Coronary artery (tissue), 2 donors: ENCODE data around the gene INTU.

Source experiments
- DNase-seq: peaks from one replicate; pipeline ENCODE4 v3.0.0-alpha.2; 2017; ENCODE audit warnings: low spot score
- H3K27ac ChIP-seq, 2 donors: fragments of 200-600 bp; sonication (generic); one replicate each; pipeline ENCODE4 v1.5.1; 2016 to 2019
- H3K4me3 ChIP-seq: fragments of 200-600 bp; sonication (generic); 2 replicates; pipeline ENCODE4 v1.5.1; 2016; ENCODE audit warnings: mild to moderate bottlenecking, moderate library complexity
- CTCF ChIP-seq: fragments of 200-600 bp; sonication (generic); IDR thresholded peaks from one replicate; pipeline ENCODE4 v1.5.1; 2019; ENCODE audit warnings: antibody characterized with exemption

Gene INTU

GRCh38 chr4:127734976-127735375 is 102.2 kb downstream of the INTU start:
- Histone ChIP-seq H3K4me3 (no peak overlapping the region), H3K27ac (no peak overlapping the region)
- no peak for DNase-seq
- TF ChIP-seq CTCF: no peak

GRCh38 chr4:127737295-127737694 is 104.5 kb downstream of the INTU start:
- no peak for TF ChIP-seq CTCF
- Histone ChIP-seq H3K4me3 (no peak overlapping the region), H3K27ac (no peak overlapping the region)
- DNase-seq: no peak

GRCh38 chr4:127741247-127741646 is 108.5 kb downstream of the INTU start:
- no peak for DNase-seq
- H3K27ac ChIP-seq: no peak overlapping the region
- no peak overlapping the region for H3K4me3 ChIP-seq
- no peak for TF ChIP-seq CTCF

- DNase-seq: no peak
- Histone ChIP-seq H3K27ac (no peak overlapping the region), H3K4me3 (no peak overlapping the region)
- no peak for TF ChIP-seq CTCF
Observed at GRCh38 chr4:127747883-127748282, 115.1 kb downstream of the INTU start.

- no peak for TF ChIP-seq CTCF
Observed at GRCh38 chr4:127748957-127749356, 116.2 kb downstream of the INTU start.

GRCh38 chr4:127756906-127757305 is 124.1 kb downstream of the INTU start:
- TF ChIP-seq CTCF: no peak
- DNase-seq: no peak
- no peak overlapping the region for H3K4me3 ChIP-seq
- no peak overlapping the region for H3K27ac ChIP-seq

More at GRCh38 chr4:127748957-127749356, 116.2 kb downstream of the INTU start:
- DNase-seq: no peak
- Histone ChIP-seq H3K4me3 (no peak overlapping the region), H3K27ac (no peak overlapping the region)

- Histone ChIP-seq H3K4me3 (no peak overlapping the region), H3K27ac (no peak overlapping the region)
- DNase-seq: no peak
- TF ChIP-seq CTCF: no peak
Observed at GRCh38 chr4:127759228-127759820, 126.6 kb downstream of the INTU start.
